Breast epithelium (tissue), 4 donors: Measurements from ENCODE around the gene EEPD1. TPM values are rescaled to one million over a fixed set of nuclear protein-coding genes. Genes with fewer than 3 reads are reported as not detected.
A peak's percentile ranks its signal among the peaks of the same experiment; 100 is the strongest.

Experiments
- DNase-seq, 2 donors: peaks; one replicate each; pipeline ENCODE4 v3.0.0-alpha.2; 2019; ENCODE audit warnings: low spot score in 2 of 2
- H3K27ac ChIP-seq, 2 donors: fragments of 200-600 bp; sonication (generic) in 1 of 2; one replicate each; pipeline ENCODE4 v1.5.1; 2016 to 2019; ENCODE audit warnings: mild to moderate bottlenecking in 1 of 2
- H3K27me3 ChIP-seq, 2 donors: fragments of 200-600 bp; sonication (generic) in 1 of 2; one replicate each; pipeline versions ENCODE4 v1.5.1 to v1.6.0; 2017 to 2019; ENCODE audit warnings: control low read depth in 1 of 2, mild to moderate bottlenecking in 1 of 2
- H3K36me3 ChIP-seq: fragments of 200-600 bp; one replicate; pipeline ENCODE4 v1.5.1; 2019
- H3K4me1 ChIP-seq, 2 donors: fragments of 200-600 bp; sonication (generic); one replicate each; pipeline ENCODE4 v1.5.1; 2016 to 2019; ENCODE audit warnings: control low read depth in 1 of 2
- H3K4me3 ChIP-seq, 3 donors: fragments of 200-600 bp; sonication (generic); 1 replicate in 2 of 3; 2 replicates in 1 of 3; pipeline ENCODE4 v1.5.1; 2016 to 2019; ENCODE audit warnings: mild to moderate bottlenecking in 3 of 3, moderate library complexity in 2 of 3
- H3K9me3 ChIP-seq, 2 donors: fragments of 200-600 bp; sonication (generic) in 1 of 2; one replicate each; pipeline ENCODE4 v1.5.1; 2016 to 2019; ENCODE audit warnings: control low read depth in 1 of 2
- POLR2A ChIP-seq: fragments of 450-650 bp; IDR thresholded peaks from one replicate; pipeline ENCODE4 v1.6.1; 2016; ENCODE audit warnings: antibody characterized with exemption, mild to moderate bottlenecking, moderate library complexity
- POLR2AphosphoS5 ChIP-seq, 3 donors: sonication (generic); formaldehyde crosslinking; IDR thresholded peaks; one replicate each; pipeline ENCODE4 v1.6.1; 2017; ENCODE audit warnings: antibody characterized with exemption in 3 of 3
- intact Hi-C: fragments of 100-400 bp; cut with DNase I; formaldehyde crosslinking; loops from one replicate; pipeline ENCODE4 v1.15.1; 2023; ENCODE audit warnings: low total_unique reads
- total RNA-seq, 3 donors: library from RNA; depleted of rRNA; stranded (reverse); fragments of >200 nt; gene quantifications; one replicate each; pipeline ENCODE4 v1.1.0, GENCODE V29; 2016
- TF ChIP-seq, protein P1 (sequence below), 3 donors: fragments of 450-650 bp; IDR thresholded peaks; one replicate each; pipeline ENCODE4 v1.5.1; 2016 to 2017; ENCODE audit warnings: antibody characterized with exemption in 3 of 3, mild to moderate bottlenecking in 3 of 3, moderate library complexity in 3 of 3

Gene EEPD1
- total RNA-seq, 3 donors from 2014 or later: 6.4 to 32.5 (median 10.5) TPM

DNA sequence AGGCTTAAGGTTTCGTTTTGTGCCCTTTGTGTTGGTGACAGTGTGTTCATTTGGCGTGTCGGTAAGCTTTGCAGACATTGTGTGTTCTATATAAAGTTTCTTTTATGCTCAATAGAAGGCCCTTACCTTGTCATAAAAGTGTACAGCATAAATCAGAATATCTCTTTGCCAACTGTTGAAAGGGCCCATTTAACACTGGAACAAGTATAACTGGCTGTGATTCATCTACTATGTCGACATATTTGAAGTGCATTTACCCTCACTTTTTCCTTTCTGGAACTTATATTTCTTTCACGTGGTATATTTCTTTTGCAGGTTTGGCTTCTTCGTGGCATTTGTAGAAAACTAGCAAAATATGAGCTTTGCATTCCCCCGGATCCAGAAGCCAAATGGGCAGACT lies 32.7 kb downstream of the EEPD1 start:
- Histone ChIP-seq H3K27me3 (no peaks in the 10 kb centered on the region), H3K4me1 (no peaks in the 10 kb centered on the region), H3K27ac (no peak overlapping the region), H3K4me3 (no peak overlapping the region), H3K36me3 (no peaks in the 10 kb centered on the region), H3K9me3 (no peaks in the 10 kb centered on the region)
- TF ChIP-seq POLR2A (no peak), POLR2AphosphoS5 (IDR thresholded peaks at IDR 0.05) (no peak)
- TF ChIP-seq, protein P1, sequence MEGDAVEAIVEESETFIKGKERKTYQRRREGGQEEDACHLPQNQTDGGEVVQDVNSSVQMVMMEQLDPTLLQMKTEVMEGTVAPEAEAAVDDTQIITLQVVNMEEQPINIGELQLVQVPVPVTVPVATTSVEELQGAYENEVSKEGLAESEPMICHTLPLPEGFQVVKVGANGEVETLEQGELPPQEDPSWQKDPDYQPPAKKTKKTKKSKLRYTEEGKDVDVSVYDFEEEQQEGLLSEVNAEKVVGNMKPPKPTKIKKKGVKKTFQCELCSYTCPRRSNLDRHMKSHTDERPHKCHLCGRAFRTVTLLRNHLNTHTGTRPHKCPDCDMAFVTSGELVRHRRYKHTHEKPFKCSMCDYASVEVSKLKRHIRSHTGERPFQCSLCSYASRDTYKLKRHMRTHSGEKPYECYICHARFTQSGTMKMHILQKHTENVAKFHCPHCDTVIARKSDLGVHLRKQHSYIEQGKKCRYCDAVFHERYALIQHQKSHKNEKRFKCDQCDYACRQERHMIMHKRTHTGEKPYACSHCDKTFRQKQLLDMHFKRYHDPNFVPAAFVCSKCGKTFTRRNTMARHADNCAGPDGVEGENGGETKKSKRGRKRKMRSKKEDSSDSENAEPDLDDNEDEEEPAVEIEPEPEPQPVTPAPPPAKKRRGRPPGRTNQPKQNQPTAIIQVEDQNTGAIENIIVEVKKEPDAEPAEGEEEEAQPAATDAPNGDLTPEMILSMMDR (IDR thresholded peaks at IDR 0.05): no peak
- no peak for DNase-seq
- intact Hi-C loops: no loop called here

DNA sequence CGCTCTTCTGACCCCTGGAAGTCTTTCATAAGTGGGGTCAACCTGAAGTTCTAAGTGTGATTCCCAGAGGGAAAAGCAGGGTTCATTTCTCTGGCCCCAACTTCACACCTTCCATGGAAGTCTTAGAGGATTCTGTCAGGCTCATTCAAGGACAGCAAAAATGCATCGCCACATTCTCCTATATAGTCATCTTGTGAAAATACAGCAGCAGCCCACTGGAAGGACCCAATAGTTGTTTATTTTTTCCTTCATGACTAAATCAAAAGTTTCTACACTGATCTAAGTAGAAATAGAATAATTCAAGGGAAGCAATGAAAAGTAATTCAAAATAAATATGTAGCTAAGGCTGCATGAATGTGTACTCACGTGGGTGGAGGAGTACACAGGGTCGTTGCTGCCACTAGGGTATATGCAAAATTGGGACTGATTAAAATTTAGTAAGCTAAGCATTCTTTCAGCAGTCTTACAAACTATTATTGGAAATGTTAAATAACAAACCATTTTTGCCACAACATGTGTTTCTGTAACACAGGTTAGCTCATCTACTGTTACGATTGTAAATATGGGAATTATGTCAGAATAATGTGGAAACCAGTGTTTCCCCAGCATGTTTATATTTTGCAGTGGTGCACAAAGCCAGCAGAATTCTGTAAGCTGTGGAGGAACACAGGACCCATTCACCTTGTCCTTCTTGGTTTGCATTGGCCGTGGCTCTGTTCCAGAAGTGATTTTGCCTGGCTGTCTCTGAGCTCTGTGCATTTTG lies 33.5 kb downstream of the EEPD1 start:
- Histone ChIP-seq H3K4me1 (no peaks in the 10 kb centered on the region), H3K27me3 (no peaks in the 10 kb centered on the region), H3K27ac (no peak overlapping the region), H3K9me3 (no peaks in the 10 kb centered on the region), H3K4me3 (no peak overlapping the region), H3K36me3 (no peaks in the 10 kb centered on the region)
- no peak for DNase-seq
- TF ChIP-seq, protein P1 (IDR thresholded peaks at IDR 0.05): no peak
- TF ChIP-seq POLR2AphosphoS5 (IDR thresholded peaks at IDR 0.05): no peak
- TF ChIP-seq POLR2A: no peak
- intact Hi-C loops: no loop called here

DNA sequence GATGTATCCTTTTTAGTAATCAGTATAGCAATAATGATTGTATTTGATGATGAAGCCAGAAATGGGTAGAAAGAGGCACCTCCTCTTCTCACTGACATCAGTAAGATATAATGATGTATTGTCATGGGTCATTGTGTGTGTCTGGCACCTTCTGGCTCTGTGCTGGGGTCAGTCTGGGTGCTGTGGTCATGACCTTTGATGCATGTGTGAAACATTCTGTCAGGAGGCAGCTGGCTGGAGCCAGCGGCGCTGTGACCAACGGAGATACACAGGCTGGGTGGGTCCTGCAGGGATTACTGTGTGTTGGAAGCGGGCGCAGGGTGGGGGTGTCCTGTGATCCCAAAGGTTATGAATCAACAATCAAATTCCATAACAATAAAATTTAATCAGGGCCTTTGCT lies 35.2 kb downstream of the EEPD1 start:
- DNase-seq: no peak
- H3K4me1 ChIP-seq: no peaks in the 10 kb centered on the region
- no peak overlapping the region for H3K4me3 ChIP-seq
- intact Hi-C loops: no loop called here
- H3K9me3 ChIP-seq: no peaks in the 10 kb centered on the region
- TF ChIP-seq, protein P1 (IDR thresholded peaks at IDR 0.05): no peak
- no peak for TF ChIP-seq POLR2A
- TF ChIP-seq POLR2AphosphoS5 (IDR thresholded peaks at IDR 0.05): no peak
- H3K36me3 ChIP-seq: no peaks in the 10 kb centered on the region
- H3K27me3 ChIP-seq: no peaks in the 10 kb centered on the region
- H3K27ac ChIP-seq: no peak overlapping the region

DNA sequence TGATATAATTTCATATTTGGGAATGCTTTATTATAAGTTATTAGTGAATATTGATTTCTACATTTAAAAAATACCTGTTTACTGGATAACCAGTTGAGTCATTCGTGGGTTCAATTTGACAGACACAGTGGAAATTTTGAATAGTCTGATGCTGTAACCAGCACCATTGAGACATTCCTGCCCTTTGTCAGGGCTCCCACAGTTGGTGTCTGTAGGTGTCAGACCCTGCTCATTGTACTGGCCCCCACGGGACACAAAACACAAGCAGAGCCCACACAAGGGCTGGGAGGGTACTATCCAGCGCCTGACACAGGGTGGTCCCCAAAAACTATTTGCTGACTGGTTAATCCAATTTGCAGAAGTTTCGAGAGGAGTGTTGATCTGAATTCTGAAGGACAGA lies 35.9 kb downstream of the EEPD1 start:
- Histone ChIP-seq H3K36me3 (no peaks in the 10 kb centered on the region), H3K27me3 (no peaks in the 10 kb centered on the region), H3K27ac (no peak overlapping the region), H3K9me3 (no peaks in the 10 kb centered on the region), H3K4me1 (no peaks in the 10 kb centered on the region), H3K4me3 (no peak overlapping the region)
- DNase-seq: no peak
- TF ChIP-seq POLR2AphosphoS5 (IDR thresholded peaks at IDR 0.05): no peak
- intact Hi-C loops: no loop called here

DNA sequence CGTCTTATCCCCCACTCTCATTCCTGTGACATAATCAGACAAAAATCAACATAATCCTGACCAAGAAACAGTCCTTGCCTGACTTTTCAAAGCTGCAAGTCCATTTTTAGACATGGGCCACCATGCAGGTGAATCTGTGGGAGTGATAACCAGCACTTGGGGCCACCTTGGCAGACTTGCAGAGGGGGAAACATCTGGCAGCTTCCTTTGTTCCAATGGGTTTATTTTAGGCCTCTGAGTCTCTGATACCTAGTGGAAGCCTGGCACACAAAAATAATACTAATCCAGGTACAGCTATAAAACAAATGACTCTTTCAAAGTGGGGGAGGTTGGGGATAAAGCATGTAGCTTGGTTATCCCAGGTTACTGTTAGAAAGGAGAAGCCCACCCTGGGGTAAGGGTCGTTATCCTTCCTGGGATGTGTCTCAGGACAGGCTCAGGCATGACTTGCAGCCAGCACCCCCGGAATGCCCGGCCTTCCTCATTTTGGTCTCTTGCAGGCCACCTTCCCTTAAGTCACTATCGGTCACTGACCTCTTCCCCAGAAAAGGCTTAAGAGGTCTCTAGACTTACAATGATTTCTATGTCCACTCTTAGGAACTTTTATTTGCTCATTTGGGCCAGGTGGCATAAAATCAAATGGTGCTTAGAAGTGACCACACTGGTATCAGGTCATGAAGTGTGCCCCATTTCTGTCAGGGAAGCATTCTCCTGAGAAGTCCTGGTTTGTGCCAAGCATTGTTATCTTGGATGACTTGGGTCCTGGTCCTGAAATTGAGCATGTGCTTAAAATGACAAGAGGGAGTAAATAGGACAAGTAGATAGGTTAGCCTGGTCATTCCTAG lies 37.6 kb downstream of the EEPD1 start:
- TF ChIP-seq, protein P1 (IDR thresholded peaks at IDR 0.05): no peak
- TF ChIP-seq POLR2A: no peak
- no peak for TF ChIP-seq POLR2AphosphoS5 (IDR thresholded peaks at IDR 0.05)

More for the DNA sequence above, 37.6 kb downstream of the EEPD1 start:
- intact Hi-C loops: no loop called here
- DNase-seq: no peak
- H3K36me3 ChIP-seq: no peaks in the 10 kb centered on the region
- H3K4me3 ChIP-seq: no peak overlapping the region
- peak overlapping the region; percentile 50 to 68 for H3K27ac ChIP-seq
- H3K4me1 ChIP-seq: no peaks in the 10 kb centered on the region
- no peaks in the 10 kb centered on the region for H3K27me3 ChIP-seq
- H3K9me3 ChIP-seq: no peaks in the 10 kb centered on the region
